Prostate gland (tissue), 2 donors: Measurements from ENCODE around the gene PMM2. TPM values are rescaled to one million over a fixed set of nuclear protein-coding genes. Genes with fewer than 3 reads are reported as not detected.
"Not testable (repeated sequence)": the region's sequence is repeated elsewhere in the genome, so short reads cannot be mapped to it uniquely, and the experiment has no call there.

Experiments used
- DNase-seq: peaks from one replicate; pipeline ENCODE4 v3.0.0-alpha.2; 2019; ENCODE audit warnings: low spot score
- H3K27ac ChIP-seq, 2 donors: fragments of 200-600 bp; sonication (generic); 2 replicates each; pipeline ENCODE4 v1.5.1; 2017 to 2019
- H3K27me3 ChIP-seq: fragments of 200-600 bp; sonication (generic); replicated peaks from 2 replicates; pipeline ENCODE4 v1.5.1; 2019; ENCODE audit not compliant: insufficient read depth
- H3K36me3 ChIP-seq, 2 donors: fragments of 200-600 bp; sonication (generic); 1 replicate in 1 of 2; 2 replicates in 1 of 2; pipeline versions ENCODE4 v1.5.1 to v1.8.1; 2017 to 2019
- H3K4me1 ChIP-seq: fragments of 200-600 bp; sonication (generic); replicated peaks from 2 replicates; pipeline ENCODE4 v1.5.1; 2019
- H3K4me3 ChIP-seq, 2 donors: fragments of 200-600 bp; sonication (generic); 2 replicates each; pipeline ENCODE4 v1.5.1; 2017 to 2019
- H3K9me3 ChIP-seq: fragments of 200-600 bp; sonication (generic); 2 replicates; pipeline ENCODE4 v1.5.1; 2017
- POLR2A ChIP-seq: fragments of 450-650 bp; IDR thresholded peaks from one replicate; pipeline ENCODE4 v1.6.1; 2016; ENCODE audit warnings: antibody characterized with exemption, mild to moderate bottlenecking
- POLR2AphosphoS5 ChIP-seq: sonication (generic); formaldehyde crosslinking; IDR thresholded peaks from one replicate; pipeline ENCODE4 v1.6.1; 2017; ENCODE audit warnings: antibody characterized with exemption
- WGBS: methylation state at CpG from one replicate; pipeline ENCODE4 v1.1.5; 2018; 5-methylcytosine and 5-hydroxymethylcytosine counted together
- intact Hi-C: fragments of 100-400 bp; cut with DNase I; formaldehyde crosslinking; loops from one replicate; pipeline ENCODE4 v1.14.2; 2022
- total RNA-seq, 2 donors: library from RNA; depleted of rRNA; stranded (reverse); fragments of >200 nt; gene quantifications; one replicate each; pipeline ENCODE4 v1.1.0, GENCODE V29; 2016
- TF ChIP-seq, protein P1 (sequence below), 4 experiments: fragments of 200-600 bp in 2 of 4; fragments of 450-650 bp in 2 of 4; sonication (generic) in 2 of 4; IDR thresholded peaks; 1 replicate in 3 of 4; 2 replicates in 1 of 4; pipeline ENCODE4 v1.5.1; 2016 to 2019; ENCODE audit warnings: antibody characterized with exemption in 4 of 4, mild to moderate bottlenecking in 2 of 4, moderate library complexity in 2 of 4

Gene PMM2
- total RNA-seq, 2 donors from 2014 or later = 30.6 to 39.2 TPM

GRCh38 chr16:8777217-8777616 lies 20.4 kb upstream of the PMM2 start:
- Histone ChIP-seq H3K36me3 (peaks cover 0 to 5% of the 10 kb centered on the region in 2 donors), H3K27me3 (no peaks in the 10 kb centered on the region), H3K9me3 (no peaks in the 10 kb centered on the region), H3K4me3 (no peak overlapping the region), H3K4me1 (no peaks in the 10 kb centered on the region), H3K27ac (no peak overlapping the region)
- intact Hi-C loops = no loop called here
- no peak for DNase-seq
- TF ChIP-seq POLR2A (no peak), POLR2AphosphoS5 (no peak)
- TF ChIP-seq, protein P1, sequence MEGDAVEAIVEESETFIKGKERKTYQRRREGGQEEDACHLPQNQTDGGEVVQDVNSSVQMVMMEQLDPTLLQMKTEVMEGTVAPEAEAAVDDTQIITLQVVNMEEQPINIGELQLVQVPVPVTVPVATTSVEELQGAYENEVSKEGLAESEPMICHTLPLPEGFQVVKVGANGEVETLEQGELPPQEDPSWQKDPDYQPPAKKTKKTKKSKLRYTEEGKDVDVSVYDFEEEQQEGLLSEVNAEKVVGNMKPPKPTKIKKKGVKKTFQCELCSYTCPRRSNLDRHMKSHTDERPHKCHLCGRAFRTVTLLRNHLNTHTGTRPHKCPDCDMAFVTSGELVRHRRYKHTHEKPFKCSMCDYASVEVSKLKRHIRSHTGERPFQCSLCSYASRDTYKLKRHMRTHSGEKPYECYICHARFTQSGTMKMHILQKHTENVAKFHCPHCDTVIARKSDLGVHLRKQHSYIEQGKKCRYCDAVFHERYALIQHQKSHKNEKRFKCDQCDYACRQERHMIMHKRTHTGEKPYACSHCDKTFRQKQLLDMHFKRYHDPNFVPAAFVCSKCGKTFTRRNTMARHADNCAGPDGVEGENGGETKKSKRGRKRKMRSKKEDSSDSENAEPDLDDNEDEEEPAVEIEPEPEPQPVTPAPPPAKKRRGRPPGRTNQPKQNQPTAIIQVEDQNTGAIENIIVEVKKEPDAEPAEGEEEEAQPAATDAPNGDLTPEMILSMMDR (IDR thresholded peaks at IDR 0.05) = no peak
- WGBS = 96% methylated on average over 7 of the region's 7 CpGs

- Histone ChIP-seq H3K27me3 (no peaks in the 10 kb centered on the region), H3K36me3 (no peaks in the 10 kb centered on the region), H3K27ac (no peak overlapping the region), H3K4me3 (no peak overlapping the region), H3K9me3 (no peaks in the 10 kb centered on the region), H3K4me1 (no peaks in the 10 kb centered on the region)
- DNase-seq = no peak
- 88% methylated on average over 8 of the region's 8 CpGs for WGBS
- TF ChIP-seq POLR2A (no peak), POLR2AphosphoS5 (no peak)
- TF ChIP-seq, protein P1 (IDR thresholded peaks at IDR 0.05) = no peak
- intact Hi-C loops = no loop called here
Measured at GRCh38 chr16:8781797-8782196, 15.8 kb upstream of the PMM2 start.

GRCh38 chr16:8782673-8783072 lies 15.0 kb upstream of the PMM2 start:
- no peaks in the 10 kb centered on the region for H3K27me3 ChIP-seq
- H3K36me3 ChIP-seq = no peaks in the 10 kb centered on the region
- H3K4me1 ChIP-seq = no peaks in the 10 kb centered on the region
- H3K27ac ChIP-seq = no peak overlapping the region
- TF ChIP-seq POLR2AphosphoS5 = no peak
- no peak for TF ChIP-seq POLR2A
- TF ChIP-seq, protein P1 (IDR thresholded peaks at IDR 0.05) = no peak
- H3K9me3 ChIP-seq = no peaks in the 10 kb centered on the region
- H3K4me3 ChIP-seq = no peak overlapping the region
- intact Hi-C loops = no loop called here
- no peak for DNase-seq
- 72% methylated on average over 6 of the region's 6 CpGs for WGBS

GRCh38 chr16:8785408-8785807 lies 12.2 kb upstream of the PMM2 start:
- TF ChIP-seq POLR2A = no peak
- no peak overlapping the region for H3K4me3 ChIP-seq
- no peaks in the 10 kb centered on the region for H3K9me3 ChIP-seq
- no peaks in the 10 kb centered on the region for H3K36me3 ChIP-seq
- DNase-seq = no peak
- WGBS = 89% methylated on average over 6 of the region's 6 CpGs
- intact Hi-C loops = no loop called here
- no peaks in the 10 kb centered on the region for H3K27me3 ChIP-seq
- no peak overlapping the region for H3K27ac ChIP-seq
- no peaks in the 10 kb centered on the region for H3K4me1 ChIP-seq

- H3K27me3 ChIP-seq, H3K27ac ChIP-seq, DNase-seq, intact Hi-C loops, H3K9me3 ChIP-seq, H3K4me3 ChIP-seq, H3K4me1 ChIP-seq, H3K36me3 ChIP-seq: not testable (repeated sequence)
- WGBS = 82% methylated on average over 11 of the region's 11 CpGs
Measured at GRCh38 chr16:8786316-8786715, 11.3 kb upstream of the PMM2 start.

GRCh38 chr16:8788578-8789172 lies 9.0 kb upstream of the PMM2 start:
- no peak overlapping the region for H3K27ac ChIP-seq
- no peaks in the 10 kb centered on the region for H3K4me1 ChIP-seq
- H3K9me3 ChIP-seq = no peaks in the 10 kb centered on the region
- intact Hi-C loops = no loop called here
- no peaks in the 10 kb centered on the region for H3K36me3 ChIP-seq
- H3K27me3 ChIP-seq = no peaks in the 10 kb centered on the region
- TF ChIP-seq POLR2A = no peak
- TF ChIP-seq, protein P1 (IDR thresholded peaks at IDR 0.05) = no peak
- no peak for TF ChIP-seq POLR2AphosphoS5
- WGBS = 60% methylated on average over 8 of the region's 8 CpGs
- H3K4me3 ChIP-seq = no peak overlapping the region
- no peak for DNase-seq
